K562 (cell line): ENCODE data around the gene NUP210. TPM values are rescaled to one million over a fixed set of nuclear protein-coding genes. Genes with fewer than 3 reads are reported as not detected.
A peak's percentile ranks its signal among the peaks of the same experiment; 100 is the strongest.

Experiments
- BDP1 ChIP-seq: IDR thresholded peaks from 3 replicates; pipeline ENCODE4 v1.6.1; 2011; ENCODE audit not compliant: insufficient read length, insufficient read depth
- CBFA2T3 ChIP-seq: fragments of 450-650 bp; IDR thresholded peaks from 2 replicates; pipeline ENCODE4 v1.6.1; 2017
- CBX8 ChIP-seq: fragments of 200-600 bp; sonication (generic); IDR thresholded peaks from 2 replicates; pipeline ENCODE4 v1.6.1; 2012; ENCODE audit warnings: borderline replicate concordance, mixed run types, low read depth, mild to moderate bottlenecking, moderate library complexity, mixed read lengths, low read length, control low read depth, inconsistent platforms; ENCODE audit not compliant: poor library complexity, severe bottlenecking; ENCODE audit errors: extremely low read depth
- CHCHD3 ChIP-seq: fragments of 250-450 bp; sonication (Bioruptor Pico); IDR thresholded peaks from 2 replicates; pipeline ENCODE4 v2.1.2; 2022; ENCODE audit warnings: mild to moderate bottlenecking
- CTBP1 ChIP-seq: fragments of 450-650 bp; IDR thresholded peaks from 2 replicates; pipeline ENCODE4 v1.6.1; 2016; ENCODE audit warnings: borderline replicate concordance
- ELF4 ChIP-seq: fragments of 450-650 bp; formaldehyde crosslinking; IDR thresholded peaks from 2 replicates; pipeline ENCODE4 v1.4.0; 2022; ENCODE audit warnings: missing genetic modification characterization
- GTF2A2 ChIP-seq: IDR thresholded peaks from 2 replicates; pipeline ENCODE4 v1.6.1; 2016; ENCODE audit warnings: mild to moderate bottlenecking, missing genetic modification characterization, missing compliant biosample characterization
- HEY1 ChIP-seq: fragments of 250-450 bp; sonication (Bioruptor Pico); IDR thresholded peaks from 2 replicates; pipeline ENCODE4 v1.5.0; 2020; ENCODE audit warnings: mild to moderate bottlenecking, moderate library complexity, borderline replicate concordance
- KLF10 ChIP-seq: fragments of 250-450 bp; sonication (Bioruptor Pico); IDR thresholded peaks from 2 replicates; pipeline ENCODE4 v1.6.1; 2021; ENCODE audit warnings: matching md5 sums
- KLF16 ChIP-seq: IDR thresholded peaks from 2 replicates; pipeline ENCODE4 v1.6.1; 2016; ENCODE audit warnings: antibody characterized with exemption
- MBD2 ChIP-seq: sonication (generic); IDR thresholded peaks from 2 replicates; pipeline ENCODE4 v1.6.1; 2016; ENCODE audit warnings: low read depth, borderline replicate concordance
- PHF21A ChIP-seq: fragments of 450-650 bp; IDR thresholded peaks from 2 replicates; pipeline ENCODE4 v1.6.1; 2017; ENCODE audit warnings: low read depth, borderline replicate concordance
- SMARCB1 ChIP-seq: IDR thresholded peaks from 2 replicates; pipeline ENCODE4 v1.6.1; 2011; ENCODE audit warnings: improper control_type of control experiment, low read depth; ENCODE audit not compliant: insufficient read length
- SRSF7 ChIP-seq: fragments of 200-400 bp; formaldehyde crosslinking; optimal IDR thresholded peaks from 2 replicates; pipeline ENCODE3; 2017; ENCODE audit warnings: mild to moderate bottlenecking, low read depth, low read length
- TAF7 ChIP-seq: fragments of 450-650 bp; IDR thresholded peaks from 2 replicates; pipeline ENCODE4 v1.6.1; 2016; ENCODE audit warnings: missing genetic modification characterization, missing compliant biosample characterization
- ZNF146 ChIP-seq: IDR thresholded peaks from one replicate; pipeline ENCODE4 v1.6.1; 2018; ENCODE audit warnings: missing compliant biosample characterization; ENCODE audit not compliant: unreplicated experiment
- ZNF431 ChIP-seq: sonication (generic); formaldehyde crosslinking; IDR thresholded peaks from 2 replicates; pipeline ENCODE4 v1.8.0; 2022; ENCODE audit warnings: mild to moderate bottlenecking, missing genetic modification reagents
- ZNF780A ChIP-seq: fragments of 250-450 bp; sonication (Bioruptor Pico); IDR thresholded peaks from 2 replicates; pipeline ENCODE4 v1.5.0; 2021; ENCODE audit warnings: mild to moderate bottlenecking
- polyA plus RNA-seq, 8 experiments: library from polyadenylated mRNA; depleted of rRNA in 4 of 8; stranded (reverse) in 5 of 8; unstranded in 3 of 8; fragments of >200 nt; fragmentation: Nextera tagmentation in 2 of 8; fragmentation: Illumina TruSeq in 1 of 8; extraction: Ambion mirVana in 2 of 8; extraction: Trizol in 1 of 8; gene quantifications; 2 replicates each; pipeline versions ENCODE4 v1.2.1 to v1.2.3, GENCODE V29; 2011 to 2014; ENCODE audit warnings: inconsistent platforms in 1 of 8, missing spikeins in 1 of 8
- total RNA-seq, 7 experiments: library from RNA; depleted of rRNA in 6 of 7; stranded (reverse); fragments of >200 nt in 6 of 7; fragmentation: Illumina TruSeq in 2 of 7; extraction: Trizol in 2 of 7; gene quantifications; 2 replicates each; pipeline versions ENCODE4 v1.2.1 to v1.2.3, GENCODE V29; 2011 to 2021; ENCODE audit warnings: low replicate concordance in 1 of 7
- TF ChIP-seq, protein P1 (sequence below): sonication (generic); formaldehyde crosslinking; IDR thresholded peaks from 2 replicates; pipeline ENCODE4 v1.8.0; 2022; ENCODE audit warnings: mild to moderate bottlenecking, missing genetic modification reagents
- TF ChIP-seq, protein P2 (sequence below): fragments of 250-450 bp; sonication (Bioruptor Pico); IDR thresholded peaks from 2 replicates; pipeline ENCODE4 v1.8.0; 2022; ENCODE audit warnings: inconsistent platforms
- TF ChIP-seq, protein P3 (sequence below): fragments of 250-450 bp; sonication (Bioruptor Pico); IDR thresholded peaks from 2 replicates; pipeline ENCODE4 v1.8.0; 2021; ENCODE audit warnings: mild to moderate bottlenecking, moderate library complexity
- TF ChIP-seq, protein P4 (sequence below): fragments of 200-800 bp; sonication (Bioruptor generic); IDR thresholded peaks from 2 replicates; pipeline ENCODE4 v1.6.1; 2017; ENCODE audit warnings: missing genetic modification characterization, missing compliant biosample characterization
- TF ChIP-seq, protein P5 (sequence below), 2 experiments: fragments of 450-650 bp in 1 of 2; sonication (generic) in 1 of 2; formaldehyde crosslinking; conservative IDR thresholded peaks; 2 replicates each; pipeline versions ENCODE4 v1.4.0 to v1.8.1; 2020 to 2022; ENCODE audit warnings: mild to moderate bottlenecking in 1 of 2, missing genetic modification reagents in 1 of 2

NUP210 gene
- total and polyA plus RNA-seq, 9 of the 15 experiments (the other 6 are each of a cell fraction or from before 2014, with no cell fraction given): 1.2 to 138 (median 44.0) TPM

DNA sequence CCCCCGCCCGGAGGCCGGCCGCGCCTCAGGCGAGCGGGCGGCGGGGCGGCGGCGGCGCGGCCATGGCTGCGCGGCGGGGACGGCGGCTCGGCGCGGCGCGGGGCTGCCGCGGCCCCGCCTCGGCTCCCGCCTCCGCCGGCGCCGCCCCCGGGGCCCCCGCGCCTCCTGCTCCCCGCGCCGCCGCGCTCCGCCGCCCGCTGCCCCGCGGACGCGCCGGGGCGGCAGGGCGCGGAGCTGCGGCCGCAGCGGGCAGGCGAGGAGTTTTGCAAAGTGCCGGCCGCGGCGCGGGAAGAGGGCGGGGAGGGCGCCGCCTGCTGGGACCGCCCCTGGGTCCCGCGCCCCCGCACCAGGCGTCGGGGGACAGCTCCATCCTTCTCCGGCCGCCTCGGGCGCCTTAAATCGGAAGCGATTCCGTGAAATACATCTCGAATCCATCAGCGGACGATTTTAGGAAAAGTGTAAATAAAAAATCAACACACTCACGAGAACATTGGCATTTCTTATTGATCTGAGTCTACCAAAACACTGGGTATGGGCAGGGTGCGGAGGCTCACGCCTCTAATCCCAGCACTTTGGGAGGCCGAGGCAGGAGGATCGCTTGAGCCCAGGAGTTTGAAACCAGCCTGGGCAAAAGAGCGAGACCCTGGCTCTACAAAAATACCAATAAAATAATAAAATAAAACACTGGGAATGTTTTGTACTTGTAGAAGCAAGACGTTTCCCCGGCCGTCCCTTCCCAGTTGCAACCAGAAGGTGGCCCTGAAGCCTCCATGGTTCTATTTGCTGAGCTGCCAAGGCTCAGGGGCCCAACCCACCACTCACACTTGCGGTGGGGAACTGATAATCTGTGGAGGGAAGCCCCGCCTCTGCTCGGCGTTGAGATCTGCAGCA is 136.9 kb downstream of the NUP210 start (continued):
- no peak for TF ChIP-seq SRSF7
- TF ChIP-seq PHF21A: no peak
- no peak for TF ChIP-seq GTF2A2 (tag)
- TF ChIP-seq MBD2: no peak
- TF ChIP-seq, protein P1, sequence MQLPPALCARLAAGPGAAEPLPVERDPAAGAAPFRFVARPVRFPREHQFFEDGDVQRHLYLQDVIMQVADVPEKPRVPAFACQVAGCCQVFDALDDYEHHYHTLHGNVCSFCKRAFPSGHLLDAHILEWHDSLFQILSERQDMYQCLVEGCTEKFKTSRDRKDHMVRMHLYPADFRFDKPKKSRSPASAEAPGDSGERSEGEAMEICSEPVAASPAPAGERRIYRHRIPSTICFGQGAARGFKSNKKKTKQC (CRISPR knock-in tag): no peak
- no peak for TF ChIP-seq HEY1 (CRISPR knock-in tag)
- TF ChIP-seq KLF10 (CRISPR knock-in tag): no peak
- TF ChIP-seq CTBP1: peak; percentile 69
- no peak for TF ChIP-seq ELF4 (CRISPR knock-in tag)
- TF ChIP-seq ZNF780A (CRISPR knock-in tag): no peak
- TF ChIP-seq ZNF146 (CRISPR knock-in tag): no peak
- TF ChIP-seq KLF16: no peak
- TF ChIP-seq, protein P2, sequence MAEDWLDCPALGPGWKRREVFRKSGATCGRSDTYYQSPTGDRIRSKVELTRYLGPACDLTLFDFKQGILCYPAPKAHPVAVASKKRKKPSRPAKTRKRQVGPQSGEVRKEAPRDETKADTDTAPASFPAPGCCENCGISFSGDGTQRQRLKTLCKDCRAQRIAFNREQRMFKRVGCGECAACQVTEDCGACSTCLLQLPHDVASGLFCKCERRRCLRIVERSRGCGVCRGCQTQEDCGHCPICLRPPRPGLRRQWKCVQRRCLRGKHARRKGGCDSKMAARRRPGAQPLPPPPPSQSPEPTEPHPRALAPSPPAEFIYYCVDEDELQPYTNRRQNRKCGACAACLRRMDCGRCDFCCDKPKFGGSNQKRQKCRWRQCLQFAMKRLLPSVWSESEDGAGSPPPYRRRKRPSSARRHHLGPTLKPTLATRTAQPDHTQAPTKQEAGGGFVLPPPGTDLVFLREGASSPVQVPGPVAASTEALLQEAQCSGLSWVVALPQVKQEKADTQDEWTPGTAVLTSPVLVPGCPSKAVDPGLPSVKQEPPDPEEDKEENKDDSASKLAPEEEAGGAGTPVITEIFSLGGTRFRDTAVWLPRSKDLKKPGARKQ (CRISPR knock-in tag): no peak
- TF ChIP-seq TAF7 (tag): no peak
- TF ChIP-seq ZNF431 (CRISPR knock-in tag): no peak
- TF ChIP-seq CBX8: no peak
- TF ChIP-seq, protein P3, sequence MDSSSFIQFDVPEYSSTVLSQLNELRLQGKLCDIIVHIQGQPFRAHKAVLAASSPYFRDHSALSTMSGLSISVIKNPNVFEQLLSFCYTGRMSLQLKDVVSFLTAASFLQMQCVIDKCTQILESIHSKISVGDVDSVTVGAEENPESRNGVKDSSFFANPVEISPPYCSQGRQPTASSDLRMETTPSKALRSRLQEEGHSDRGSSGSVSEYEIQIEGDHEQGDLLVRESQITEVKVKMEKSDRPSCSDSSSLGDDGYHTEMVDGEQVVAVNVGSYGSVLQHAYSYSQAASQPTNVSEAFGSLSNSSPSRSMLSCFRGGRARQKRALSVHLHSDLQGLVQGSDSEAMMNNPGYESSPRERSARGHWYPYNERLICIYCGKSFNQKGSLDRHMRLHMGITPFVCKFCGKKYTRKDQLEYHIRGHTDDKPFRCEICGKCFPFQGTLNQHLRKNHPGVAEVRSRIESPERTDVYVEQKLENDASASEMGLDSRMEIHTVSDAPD (CRISPR knock-in tag): no peak
- no peak for TF ChIP-seq BDP1
- no peak for TF ChIP-seq SMARCB1
- TF ChIP-seq, protein P4, sequence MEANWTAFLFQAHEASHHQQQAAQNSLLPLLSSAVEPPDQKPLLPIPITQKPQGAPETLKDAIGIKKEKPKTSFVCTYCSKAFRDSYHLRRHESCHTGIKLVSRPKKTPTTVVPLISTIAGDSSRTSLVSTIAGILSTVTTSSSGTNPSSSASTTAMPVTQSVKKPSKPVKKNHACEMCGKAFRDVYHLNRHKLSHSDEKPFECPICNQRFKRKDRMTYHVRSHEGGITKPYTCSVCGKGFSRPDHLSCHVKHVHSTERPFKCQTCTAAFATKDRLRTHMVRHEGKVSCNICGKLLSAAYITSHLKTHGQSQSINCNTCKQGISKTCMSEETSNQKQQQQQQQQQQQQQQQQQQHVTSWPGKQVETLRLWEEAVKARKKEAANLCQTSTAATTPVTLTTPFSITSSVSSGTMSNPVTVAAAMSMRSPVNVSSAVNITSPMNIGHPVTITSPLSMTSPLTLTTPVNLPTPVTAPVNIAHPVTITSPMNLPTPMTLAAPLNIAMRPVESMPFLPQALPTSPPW (CRISPR knock-in tag): peak; percentile 25; the same call in 1 of the 2 replicates
- TF ChIP-seq CHCHD3: no peak
- TF ChIP-seq, protein P5, sequence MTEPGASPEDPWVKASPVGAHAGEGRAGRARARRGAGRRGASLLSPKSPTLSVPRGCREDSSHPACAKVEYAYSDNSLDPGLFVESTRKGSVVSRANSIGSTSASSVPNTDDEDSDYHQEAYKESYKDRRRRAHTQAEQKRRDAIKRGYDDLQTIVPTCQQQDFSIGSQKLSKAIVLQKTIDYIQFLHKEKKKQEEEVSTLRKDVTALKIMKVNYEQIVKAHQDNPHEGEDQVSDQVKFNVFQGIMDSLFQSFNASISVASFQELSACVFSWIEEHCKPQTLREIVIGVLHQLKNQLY (CRISPR knock-in tag; conservative IDR thresholded peaks at IDR 0.05): no peak
- TF ChIP-seq CBFA2T3: no peak
